GM23338 (cell line): Measurements from ENCODE around the gene DPYD. TPM values are rescaled to one million over a fixed set of nuclear protein-coding genes. Genes with fewer than 3 reads are reported as not detected.

ENCODE experiments used
- ATAC-seq: fragments of 200-7000 bp; cut with Tn5 transposase; 3 replicates; pipeline ENCODE4 v1.9.1; 2020
- DNase-seq: peaks from one replicate; pipeline ENCODE4 v3.0.0-alpha.2; 2015; ENCODE audit warnings: low spot score
- H2AFZ ChIP-seq: fragments of 200-600 bp; sonication (generic); 2 replicates; pipeline ENCODE4 v1.8.0; 2016; ENCODE audit warnings: antibody characterized with exemption, mild to moderate bottlenecking, moderate library complexity
- H3F3A ChIP-seq: fragments of 200-600 bp; sonication (generic); replicated peaks from 2 replicates; pipeline ENCODE4 v1.8.0; 2017; ENCODE audit warnings: antibody characterized with exemption, mixed run types, low read depth
- H3K27ac ChIP-seq: fragments of 200-600 bp; sonication (generic); 2 replicates; pipeline ENCODE4 v1.6.1; 2016; ENCODE audit warnings: low read depth
- H3K27me3 ChIP-seq: fragments of 200-600 bp; sonication (generic); 2 replicates; pipeline ENCODE4 v1.8.0; 2016; ENCODE audit warnings: mild to moderate bottlenecking, mixed run types, moderate library complexity; ENCODE audit not compliant: insufficient read depth
- H3K36me3 ChIP-seq: fragments of 200-600 bp; sonication (generic); 2 replicates; pipeline ENCODE4 v1.8.0; 2016; ENCODE audit warnings: mild to moderate bottlenecking; ENCODE audit not compliant: insufficient read depth
- H3K4me1 ChIP-seq: fragments of 200-600 bp; sonication (generic); 2 replicates; pipeline ENCODE4 v1.8.0; 2016; ENCODE audit warnings: mild to moderate bottlenecking, moderate library complexity; ENCODE audit not compliant: insufficient read depth
- H3K4me2 ChIP-seq: fragments of 200-600 bp; sonication (generic); 2 replicates; pipeline ENCODE4 v1.7.1; 2017; ENCODE audit warnings: mixed run types
- H3K4me3 ChIP-seq: fragments of 200-600 bp; sonication (generic); 2 replicates; pipeline ENCODE4 v1.6.1; 2016; ENCODE audit warnings: mixed run types
- H3K79me2 ChIP-seq: fragments of 200-600 bp; sonication (generic); replicated peaks from 2 replicates; pipeline ENCODE4 v1.8.0; 2017; ENCODE audit warnings: mild to moderate bottlenecking; ENCODE audit not compliant: insufficient read depth
- H3K9me2 ChIP-seq: fragments of 200-600 bp; sonication (generic); 2 replicates; pipeline ENCODE4 v1.8.0; 2017; ENCODE audit not compliant: insufficient read depth
- H4K20me1 ChIP-seq: fragments of 200-600 bp; sonication (generic); replicated peaks from 2 replicates; pipeline ENCODE4 v1.8.0; 2017; ENCODE audit warnings: mild to moderate bottlenecking; ENCODE audit not compliant: insufficient read depth
- H3K27ac Mint-ChIP-seq: 2 replicates; pipeline ENCODE4 v1.8.0; 2020; ENCODE audit warnings: inconsistent platforms, mild to moderate bottlenecking, moderate library complexity, mixed read lengths
- H3K27me3 Mint-ChIP-seq: 3 replicates; pipeline ENCODE4 v1.8.0; 2022; ENCODE audit warnings: low read depth, mild to moderate bottlenecking, moderate library complexity, mixed read lengths, inconsistent platforms; ENCODE audit not compliant: insufficient read depth, poor library complexity
- H3K36me3 Mint-ChIP-seq: 3 replicates; pipeline ENCODE4 v1.8.0; 2021; ENCODE audit warnings: low read depth, mild to moderate bottlenecking, inconsistent platforms, moderate library complexity, mixed read lengths
- H3K4me1 Mint-ChIP-seq: 3 replicates; pipeline ENCODE4 v1.8.0; 2020; ENCODE audit warnings: mild to moderate bottlenecking, inconsistent platforms, mixed read lengths
- H3K4me3 Mint-ChIP-seq: 3 replicates; pipeline ENCODE4 v1.8.0; 2021; ENCODE audit warnings: moderate library complexity, mild to moderate bottlenecking, inconsistent platforms, mixed read lengths
- H3K9me3 Mint-ChIP-seq: 3 replicates; pipeline ENCODE4 v1.8.0; 2020; ENCODE audit warnings: moderate library complexity, mild to moderate bottlenecking, inconsistent platforms, mixed read lengths
- CREB1 ChIP-seq: fragments of 250-450 bp; sonication (Bioruptor Pico); IDR thresholded peaks from 2 replicates; pipeline ENCODE4 v1.5.0; 2020; ENCODE audit warnings: low read depth, mild to moderate bottlenecking, moderate library complexity
- CTCF ChIP-seq, 2 experiments: fragments of 200-600 bp in 1 of 2; sonication (generic) in 1 of 2; conservative IDR thresholded peaks; 2 replicates each; pipeline versions ENCODE4 v1.5.1 to v1.6.1; 2016 to 2017; ENCODE audit warnings: antibody characterized with exemption in 2 of 2, low read depth in 2 of 2, mild to moderate bottlenecking in 2 of 2, moderate library complexity in 1 of 2
- ETS1 ChIP-seq: IDR thresholded peaks from 2 replicates; pipeline ENCODE4 v1.6.1; 2016; ENCODE audit warnings: antibody characterized with exemption
- EZH2 ChIP-seq: fragments of 200-600 bp; sonication (generic); IDR thresholded peaks from one replicate; pipeline ENCODE4 v1.8.0; 2017; ENCODE audit warnings: antibody characterized with exemption, mild to moderate bottlenecking, low read depth; ENCODE audit not compliant: unreplicated experiment
- EZH2phosphoT487 ChIP-seq: fragments of 200-600 bp; sonication (generic); IDR thresholded peaks from one replicate; pipeline ENCODE4 v1.8.1; 2018; ENCODE audit warnings: antibody characterized with exemption; ENCODE audit not compliant: unreplicated experiment
- JUNB ChIP-seq: IDR thresholded peaks from one replicate; pipeline ENCODE4 v1.6.1; 2016; ENCODE audit warnings: antibody characterized with exemption; ENCODE audit not compliant: unreplicated experiment
- NANOG ChIP-seq: IDR thresholded peaks from 2 replicates; pipeline ENCODE4 v1.6.1; 2016; ENCODE audit warnings: antibody characterized with exemption, borderline replicate concordance
- POLR2AphosphoS5 ChIP-seq: IDR thresholded peaks from 2 replicates; pipeline ENCODE4 v1.6.1; 2016; ENCODE audit warnings: antibody characterized with exemption, low read depth
- REST ChIP-seq: IDR thresholded peaks from one replicate; pipeline ENCODE4 v1.6.1; 2018; ENCODE audit warnings: antibody characterized with exemption; ENCODE audit not compliant: unreplicated experiment
- STAT1 ChIP-seq: IDR thresholded peaks from one replicate; pipeline ENCODE4 v1.6.1; 2016; ENCODE audit warnings: antibody characterized with exemption; ENCODE audit not compliant: unreplicated experiment
- ZNF114 ChIP-seq: fragments of 250-450 bp; sonication (Bioruptor Pico); IDR thresholded peaks from 2 replicates; pipeline ENCODE4 v1.5.0; 2020; ENCODE audit warnings: mild to moderate bottlenecking, moderate library complexity
- ZNF331 ChIP-seq: fragments of 250-450 bp; sonication (Bioruptor Pico); IDR thresholded peaks from 2 replicates; pipeline ENCODE4 v1.5.0; 2020; ENCODE audit warnings: low read depth, mild to moderate bottlenecking, moderate library complexity
- ZNF462 ChIP-seq: fragments of 250-450 bp; sonication (Bioruptor Pico); IDR thresholded peaks from 2 replicates; pipeline ENCODE4 v1.5.0; 2020; ENCODE audit warnings: mild to moderate bottlenecking, moderate library complexity
- polyA plus RNA-seq: library from polyadenylated mRNA; unstranded; fragments of >200 nt; fragmentation: Nextera tagmentation; extraction: Ambion mirVana; gene quantifications from 2 replicates; pipeline ENCODE4 v1.2.1, GENCODE V29; 2016
- total RNA-seq: library from RNA; depleted of rRNA; stranded (reverse); fragments of >200 nt; shearing (Covaris generic); gene quantifications from 2 replicates; pipeline ENCODE4 v1.2.3, GENCODE V29; 2014

The DPYD gene
- total and polyA plus RNA-seq, 2 experiments from 2014 or later, result 0.50 to 1.6 TPM

- no peak overlapping the region for H3K27ac ChIP-seq
- peaks cover 4% of the 10 kb centered on the region; the same call in 1 of the 3 replicates for H3K4me1 Mint-ChIP-seq
- no peaks in the 10 kb centered on the region for H3F3A ChIP-seq
- H2AFZ ChIP-seq, result no peak overlapping the region
- ATAC-seq (no peak), DNase-seq (no peak)
- TF ChIP-seq ZNF462 (CRISPR knock-in tag), result no peak
- TF ChIP-seq EZH2phosphoT487, result no peak
- no peak for TF ChIP-seq STAT1
- TF ChIP-seq ETS1, result no peak
- TF ChIP-seq EZH2, result no peak
- TF ChIP-seq CTCF (conservative IDR thresholded peaks at IDR 0.05; ENCODE audit: low read depth in 2 of 2), result no peak
- TF ChIP-seq ZNF114 (CRISPR knock-in tag), result no peak
- no peak for TF ChIP-seq NANOG
- TF ChIP-seq REST, result no peak
- no peak for TF ChIP-seq CREB1
- no peak for TF ChIP-seq POLR2AphosphoS5
- no peak for TF ChIP-seq ZNF331 (CRISPR knock-in tag)
- TF ChIP-seq JUNB, result no peak
- H3K36me3 Mint-ChIP-seq, result no peaks in the 10 kb centered on the region
- H3K9me2 ChIP-seq, result no peaks in the 10 kb centered on the region
- H3K9me3 Mint-ChIP-seq, result no peaks in the 10 kb centered on the region
- H3K4me1 ChIP-seq, result peaks cover 6% of the 10 kb centered on the region
- no peak overlapping the region for H3K4me3 ChIP-seq
- H3K4me3 Mint-ChIP-seq, result no peak overlapping the region
- no peaks in the 10 kb centered on the region for H3K27me3 ChIP-seq
- no peak overlapping the region for H3K27ac Mint-ChIP-seq
- no peaks in the 10 kb centered on the region for H3K79me2 ChIP-seq
- no peak overlapping the region for H3K4me2 ChIP-seq
- no peaks in the 10 kb centered on the region for H3K36me3 ChIP-seq
- no peaks in the 10 kb centered on the region for H3K27me3 Mint-ChIP-seq
- H4K20me1 ChIP-seq, result no peaks in the 10 kb centered on the region
Measured at GRCh38 chr1:97451944-97452343, 468.9 kb downstream of the DPYD start.
